GM12873 (cell line): Measurements from ENCODE around the gene VMO1.

Experiments used
- CTCF ChIP-seq: IDR thresholded peaks from 2 replicates; pipeline ENCODE4 v1.5.1; 2012; ENCODE audit warnings: low read depth, mild to moderate bottlenecking, moderate library complexity, low read length, control low read depth; ENCODE audit not compliant: insufficient read depth; ENCODE audit errors: missing control alignments

The VMO1 gene

GRCh38 chr17:4785311-4786105, 656 bp downstream of the VMO1 start:
- no peak for TF ChIP-seq CTCF

GRCh38 chr17:4782652-4783051, 3.5 kb downstream of the VMO1 start:
- TF ChIP-seq CTCF: no peak

GRCh38 chr17:4780325-4780955, 5.7 kb downstream of the VMO1 start:
- TF ChIP-seq CTCF: no peak

DNA sequence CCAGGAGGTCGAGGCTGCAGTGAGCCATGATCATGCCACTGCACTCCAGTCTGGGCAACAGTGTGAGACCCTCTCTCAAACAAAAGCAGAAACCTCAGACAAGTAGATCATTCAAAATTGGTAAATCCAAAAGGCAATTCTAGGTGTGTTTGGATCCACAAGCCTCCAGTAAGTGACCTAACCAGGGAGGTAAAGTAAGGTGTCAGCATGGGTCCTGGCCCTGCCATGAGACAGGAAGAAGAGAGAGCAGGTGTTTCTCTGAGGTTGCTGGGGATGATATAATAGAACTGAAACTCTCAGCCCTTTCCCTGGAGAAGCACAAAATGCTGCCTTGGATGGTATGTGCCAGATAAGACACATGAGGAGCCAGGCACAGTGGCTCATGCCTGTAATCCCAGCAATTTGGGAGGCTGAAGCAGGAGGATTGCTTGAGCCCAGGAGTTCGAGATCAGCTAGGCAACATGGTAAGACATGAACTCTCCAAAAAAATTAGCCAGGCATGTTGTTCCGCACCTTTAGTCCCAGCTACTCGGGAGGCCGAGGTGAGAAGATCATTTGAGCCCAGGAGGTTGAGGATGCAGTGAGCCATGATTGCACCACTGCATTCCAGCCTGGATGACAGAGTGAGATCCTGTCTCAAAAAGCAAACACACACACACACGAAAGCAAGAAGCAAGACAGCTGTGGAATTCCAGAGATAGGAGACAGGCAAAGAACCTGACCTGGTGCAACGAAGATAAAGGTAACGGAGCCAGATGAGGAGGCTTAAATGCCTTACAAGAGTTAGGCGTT, 8.0 kb downstream of the VMO1 start:
- no peak for TF ChIP-seq CTCF

- TF ChIP-seq CTCF: no peak
These were observed 13.9 kb downstream of the VMO1 start for GRCh38 chr17:4772235-4772613.

- TF ChIP-seq CTCF: no peak
These were observed 14.5 kb downstream of the VMO1 start, which contains the start of gene TM4SF5 for GRCh38 chr17:4771519-4772234. TM4SF5 (plus strand) TSS chr17:4771886; CDS start chr17:4771923, 37 bp downstream.
